ENCODE results near the gene MAST4.
A peak's percentile ranks its signal among the peaks of the same experiment; 100 is the strongest.
"Not testable (repeated sequence)": the region's sequence is repeated elsewhere in the genome, so short reads cannot be mapped to it uniquely, and the experiment has no call there.

MAST4 gene

DNA sequence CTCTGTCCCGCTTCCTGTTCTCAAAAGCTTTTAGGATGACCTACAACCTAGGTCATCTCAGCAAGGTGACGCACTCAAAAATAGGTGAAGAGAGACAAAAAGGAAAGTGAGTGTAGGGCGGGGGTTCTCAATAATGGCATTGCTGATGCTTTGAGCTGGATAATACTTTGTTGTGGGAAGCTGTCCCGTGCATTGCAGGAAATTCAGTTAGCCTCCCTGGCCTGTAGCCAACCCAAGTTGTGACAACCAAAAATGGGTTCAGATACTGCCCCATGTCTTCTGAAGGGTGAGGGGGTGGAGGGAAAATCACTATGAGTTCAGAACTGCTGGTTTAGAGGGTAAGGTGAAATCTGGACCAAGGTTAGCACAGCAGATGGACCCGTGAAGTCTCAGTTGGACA is 151.4 kb downstream of the MAST4 start:
- no peak for DNase-seq

DNA sequence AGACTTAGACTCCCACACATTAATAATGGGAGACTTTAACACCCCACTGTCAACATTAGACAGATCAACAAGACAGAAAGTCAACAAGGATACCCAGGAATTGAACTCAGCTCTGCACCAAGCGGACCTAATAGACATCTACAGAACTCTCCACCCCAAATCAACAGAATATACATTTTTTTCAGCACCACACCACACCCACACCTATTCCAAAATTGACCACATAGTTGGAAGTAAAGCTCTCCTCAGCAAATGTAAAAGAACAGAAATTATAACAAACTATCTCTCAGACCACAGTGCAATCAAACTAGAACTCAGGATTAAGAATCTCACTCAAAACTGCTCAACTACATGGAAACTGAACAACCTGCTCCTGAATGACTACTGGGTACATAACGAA is 156.5 kb downstream of the MAST4 start:
- DNase-seq: not testable (repeated sequence)

DNA sequence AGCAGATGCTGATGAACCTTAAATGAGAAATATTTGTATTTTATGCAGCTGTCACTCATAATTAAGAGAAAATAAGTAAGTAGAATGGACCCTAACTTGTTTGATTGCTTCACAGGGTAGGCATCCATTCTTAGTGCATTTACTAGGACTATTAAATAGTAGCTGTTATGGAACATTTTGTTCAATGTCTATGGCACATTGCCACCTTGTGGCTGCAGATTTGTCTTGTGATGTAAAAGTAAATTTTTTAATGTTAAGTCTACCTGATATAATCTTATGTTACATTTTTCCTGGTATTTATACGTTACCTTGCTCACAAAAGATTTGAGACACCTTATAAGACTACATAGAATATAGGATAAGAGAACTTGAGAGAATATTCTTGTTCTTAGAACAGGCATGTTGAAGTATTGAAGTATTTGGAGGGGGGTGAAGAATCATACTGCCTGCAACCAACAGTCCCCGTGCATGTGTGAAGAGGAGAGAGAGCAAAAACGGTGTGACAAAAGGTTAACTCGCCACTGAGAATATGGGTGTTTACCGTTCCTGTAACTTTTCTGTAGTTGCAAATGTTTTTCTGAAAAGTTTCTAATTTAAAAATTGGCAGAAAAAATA is 161.1 kb downstream of the MAST4 start:
- DNase-seq: peak; percentile 16

DNA sequence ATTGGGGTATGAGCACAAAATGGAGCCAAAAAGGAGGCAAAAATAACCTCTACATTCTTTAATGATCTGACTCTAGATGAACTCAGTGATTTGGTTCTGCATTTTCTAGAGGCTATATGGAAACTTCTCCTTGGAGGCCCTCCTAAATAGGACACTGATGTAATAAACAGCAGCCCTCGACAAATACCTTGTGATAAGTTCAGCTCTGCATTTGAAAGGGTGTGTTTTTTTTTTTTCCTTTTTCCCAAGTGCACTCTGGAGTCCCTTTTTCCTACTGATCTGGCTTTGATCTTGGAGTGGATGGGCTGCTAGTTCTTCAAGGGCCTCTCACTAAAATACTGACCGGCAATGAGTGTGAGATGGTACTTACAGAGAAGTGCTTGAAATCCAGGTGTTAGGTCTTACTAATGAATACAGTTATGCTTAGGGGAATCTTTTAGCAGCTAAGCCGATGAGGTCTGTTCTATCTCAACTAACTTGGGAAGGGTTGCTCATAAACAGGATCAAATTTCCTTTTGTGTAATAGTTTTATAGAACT is 161.7 kb downstream of the MAST4 start:
- DNase-seq: no peak

DNA sequence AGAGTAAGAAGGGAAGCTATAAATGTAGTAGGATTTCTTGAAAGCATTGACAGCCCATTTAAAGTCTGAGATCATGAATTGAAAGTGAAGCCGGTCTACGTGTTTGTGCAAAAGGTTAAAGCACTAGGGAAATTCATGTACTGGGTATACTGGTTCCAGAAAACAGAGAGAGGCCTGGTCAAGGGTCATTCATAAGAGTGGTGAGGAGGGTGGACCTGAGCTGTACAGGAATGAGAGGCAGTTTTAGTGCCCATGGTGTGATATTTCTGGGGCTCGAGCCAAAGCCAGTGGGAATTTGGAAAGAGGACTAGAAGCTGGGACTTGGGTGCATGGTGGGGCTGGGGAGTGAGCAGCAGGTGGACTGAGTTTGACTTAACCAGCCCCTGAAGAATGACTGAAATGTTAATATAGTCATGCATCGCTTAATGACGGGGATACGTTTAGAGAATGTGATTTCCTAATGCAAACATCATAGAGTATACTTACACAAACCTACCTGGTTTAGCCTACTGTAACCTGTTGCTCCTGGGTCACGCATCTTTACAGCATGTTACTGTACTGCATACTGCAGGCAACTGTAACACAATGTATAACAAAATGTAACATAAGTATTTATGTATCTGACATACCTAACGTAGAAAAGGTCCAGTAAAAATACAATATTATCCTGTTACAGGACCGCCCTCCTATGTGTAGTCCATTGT is 173.0 kb downstream of the MAST4 start:
- DNase-seq: no peak

DNA sequence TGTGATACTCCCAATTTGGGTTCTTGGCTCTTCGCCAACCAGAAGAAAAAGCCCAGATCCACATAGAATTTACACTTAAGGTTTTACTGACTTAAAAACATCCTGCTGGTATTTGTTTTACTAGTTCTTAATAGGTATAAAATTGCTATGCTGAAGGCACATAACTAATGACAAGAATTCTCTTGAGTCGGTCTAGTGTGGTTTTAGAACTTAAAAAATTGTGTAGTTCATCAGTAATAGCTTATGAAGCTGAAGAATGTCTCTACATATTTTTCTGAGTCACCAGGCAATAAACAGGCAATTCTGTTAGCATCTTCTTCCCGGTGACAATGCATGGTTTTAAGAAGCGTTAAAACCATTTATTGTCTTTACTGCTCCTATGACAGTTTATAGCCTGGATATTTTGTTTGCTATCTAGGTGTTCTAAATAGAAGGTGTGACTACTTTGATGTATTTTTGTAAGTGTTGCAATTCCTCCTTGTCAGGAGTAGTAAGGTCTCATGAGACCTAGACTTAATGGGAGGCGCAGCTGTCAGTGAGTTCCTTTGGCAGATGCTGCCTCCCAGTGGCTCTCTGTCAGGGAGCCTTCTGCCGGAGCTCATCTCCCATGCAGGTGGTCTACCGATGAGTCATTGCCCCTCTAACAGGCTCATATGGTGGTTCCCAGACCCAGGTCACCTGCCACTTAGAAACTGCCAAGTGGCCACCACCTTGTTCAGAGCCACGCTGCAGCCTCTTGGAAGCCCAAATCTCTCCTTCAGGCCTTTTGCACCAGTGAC is 173.8 kb downstream of the MAST4 start:
- no peak for DNase-seq

DNA sequence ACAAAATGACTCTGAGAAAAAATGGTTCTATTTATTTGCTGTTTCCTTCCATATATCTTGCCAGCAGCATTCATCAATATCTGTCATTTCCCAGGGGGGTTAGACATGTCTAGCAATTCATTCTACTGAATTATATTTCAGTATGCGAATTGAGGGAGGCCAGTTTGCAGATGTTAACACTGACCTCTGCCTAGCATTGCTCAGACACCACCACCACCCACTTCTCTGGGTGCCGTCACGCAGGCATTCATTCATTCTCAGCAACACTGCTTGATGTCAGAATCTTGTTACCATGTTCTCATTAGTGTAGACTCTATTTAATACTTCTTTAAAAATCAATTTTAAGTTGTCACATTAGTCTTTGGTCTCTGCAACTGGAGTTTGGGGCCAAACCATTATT is 181.7 kb downstream of the MAST4 start:
- DNase-seq: no peak

DNA sequence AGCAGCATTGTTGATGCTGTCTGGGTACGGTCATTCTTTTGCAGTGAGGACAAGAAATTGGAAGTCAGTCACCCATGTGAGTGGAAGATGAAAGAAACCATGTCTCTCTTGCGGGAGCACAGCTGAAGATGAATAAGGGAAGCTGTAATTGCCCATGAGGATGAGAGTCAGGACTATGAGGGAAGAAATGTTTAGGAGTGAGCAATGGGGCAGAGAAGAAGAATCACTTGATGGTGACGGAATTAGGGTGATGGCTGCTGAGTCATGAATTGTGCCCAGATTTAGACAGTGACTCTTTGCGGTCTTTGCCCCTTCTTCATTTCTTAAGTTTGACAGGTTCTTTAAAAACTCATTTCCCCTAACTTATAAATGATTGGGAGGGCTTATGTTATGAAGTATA is 183.3 kb downstream of the MAST4 start:
- no peak for DNase-seq

DNA sequence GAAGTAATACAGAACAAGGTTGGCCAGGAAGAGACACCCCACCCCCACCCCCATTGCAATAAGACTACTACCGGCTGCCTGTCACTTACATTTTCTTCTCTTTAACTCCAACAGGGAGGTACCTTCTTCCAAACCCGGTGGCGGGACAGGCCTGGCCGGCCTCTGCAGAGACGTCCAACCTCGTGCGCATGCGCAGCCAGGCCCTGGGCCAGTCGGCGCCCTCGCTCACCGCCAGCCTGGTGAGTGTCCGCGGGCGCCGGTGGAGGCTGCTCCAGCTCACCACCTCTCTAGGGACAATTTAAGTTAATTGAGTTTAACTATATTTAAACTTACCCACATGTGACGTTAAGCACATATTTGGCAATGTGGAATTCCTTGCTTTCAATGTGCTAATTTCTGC is 192.4 kb downstream of the MAST4 start:
- no peak for DNase-seq

DNA sequence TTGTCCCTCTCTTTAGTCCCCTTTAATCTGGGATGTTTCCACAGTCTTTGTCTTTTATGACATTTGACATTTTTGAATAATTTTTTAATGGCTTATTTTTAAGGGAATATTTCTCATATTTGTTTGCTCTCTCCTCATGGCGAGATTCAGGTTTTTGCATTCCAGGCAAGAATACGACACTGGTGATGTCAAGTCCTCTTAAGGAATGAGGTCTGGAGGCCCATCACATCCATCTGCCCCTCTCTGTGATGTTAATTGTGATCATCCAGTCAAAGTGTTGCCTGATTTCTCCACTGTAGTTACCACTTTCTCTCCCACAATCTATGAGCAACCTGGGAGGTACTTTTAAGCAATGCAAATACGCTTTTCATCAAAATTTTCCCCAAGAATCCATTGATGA is 193.2 kb downstream of the MAST4 start:
- no peak for DNase-seq

DNA sequence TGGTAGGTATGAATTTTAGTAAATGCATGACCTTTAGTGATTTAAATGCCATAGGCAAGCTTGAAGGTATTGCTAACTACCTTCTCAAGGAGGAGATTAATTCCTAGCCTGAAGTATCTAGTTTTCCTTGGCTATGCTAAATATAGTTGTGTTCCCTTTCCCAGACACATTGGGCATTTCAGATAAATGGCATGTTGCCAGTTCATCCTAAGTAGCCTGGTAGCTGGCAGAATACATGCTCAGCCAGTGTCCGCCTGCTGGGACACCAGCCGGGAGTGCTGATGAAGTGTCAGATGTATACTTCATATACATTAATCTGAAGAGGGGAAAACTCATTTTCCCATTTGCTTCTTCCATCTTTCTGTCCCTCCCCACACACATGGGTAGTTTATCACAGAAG is 196.9 kb downstream of the MAST4 start:
- DNase-seq: no peak

DNA sequence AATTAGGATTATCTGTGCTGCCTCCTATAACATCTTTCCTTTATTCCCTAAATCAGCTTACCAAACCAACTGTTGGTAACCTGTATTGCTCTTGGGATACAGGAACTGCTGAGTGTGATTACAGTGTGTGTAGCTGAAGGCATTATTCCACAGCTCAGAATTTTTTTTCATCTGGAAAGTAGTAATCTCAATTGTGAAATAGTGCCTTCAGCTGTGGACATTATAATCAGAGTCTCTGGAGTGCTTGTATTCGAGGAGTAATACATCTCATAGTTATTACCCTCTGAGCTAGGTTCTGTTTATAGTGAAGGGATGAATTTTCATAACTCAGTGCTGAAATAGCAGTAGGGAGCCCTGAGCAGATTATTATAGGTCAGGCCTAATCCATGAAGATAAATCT is 199.5 kb downstream of the MAST4 start:
- DNase-seq: no peak

DNA sequence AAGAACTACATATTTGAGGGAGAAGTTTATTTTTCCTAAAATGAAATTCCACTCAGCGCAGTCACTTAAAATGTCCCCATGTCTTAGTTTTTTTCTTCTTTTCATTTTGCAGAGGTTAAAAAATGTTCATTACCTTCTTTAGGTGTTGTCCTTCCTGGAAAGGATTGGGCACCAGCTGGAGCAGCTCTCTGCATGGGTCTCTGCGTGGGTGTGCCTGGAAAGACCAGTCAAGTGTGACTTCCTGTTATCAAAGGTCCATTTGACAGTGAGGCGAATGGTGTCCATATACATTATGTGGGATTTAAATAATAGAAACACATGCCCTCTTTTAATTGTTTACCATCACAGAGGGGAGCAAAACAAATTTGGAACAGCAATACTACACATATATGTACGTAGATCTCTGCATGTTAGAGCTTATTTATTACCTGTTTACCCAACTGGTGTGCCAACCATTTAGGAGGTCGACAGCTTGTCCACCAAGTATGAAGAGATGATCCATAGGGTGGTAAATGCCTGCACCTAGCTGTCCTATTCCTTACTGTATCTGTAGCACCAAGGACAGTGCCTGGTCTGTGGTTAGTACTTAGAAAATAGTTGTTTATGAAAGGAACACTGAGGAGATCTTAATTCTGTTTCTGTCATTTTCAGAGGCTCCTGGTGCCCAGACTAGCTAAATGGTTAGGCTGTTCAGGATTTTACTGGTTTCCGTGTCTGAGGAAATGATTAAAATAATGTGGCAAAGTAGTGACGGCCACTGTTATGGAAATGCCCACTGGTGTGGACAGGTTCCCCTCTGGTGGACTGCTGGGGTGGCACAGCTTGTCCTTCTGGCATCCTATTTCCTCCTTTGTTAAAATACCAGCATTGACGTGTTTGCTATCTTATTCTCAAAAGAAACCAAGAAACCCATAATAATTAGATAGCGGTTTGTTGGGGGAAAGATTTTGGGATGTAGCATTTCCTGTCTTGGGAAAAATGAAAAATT is 200.4 kb downstream of the MAST4 start:
- DNase-seq: no peak

DNA sequence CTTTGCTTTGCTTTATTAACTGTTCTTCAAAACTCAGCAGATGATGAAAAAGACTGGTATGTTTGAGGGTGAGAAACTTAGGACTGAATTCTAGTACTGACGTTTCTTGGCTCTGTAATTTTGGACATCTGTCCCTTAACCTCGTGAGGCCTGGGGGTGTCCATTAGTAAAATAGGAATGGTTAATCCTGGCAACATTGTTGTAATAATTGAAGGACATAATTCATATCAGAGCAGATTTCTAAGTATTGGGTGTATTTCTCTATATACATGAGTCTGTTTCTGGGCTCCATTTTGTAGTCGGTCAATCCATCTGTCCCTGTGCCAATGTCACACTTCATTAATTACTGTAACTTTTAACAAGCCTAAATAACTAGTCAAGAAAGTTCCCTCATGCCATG is 206.7 kb downstream of the MAST4 start:
- no peak for DNase-seq

DNA sequence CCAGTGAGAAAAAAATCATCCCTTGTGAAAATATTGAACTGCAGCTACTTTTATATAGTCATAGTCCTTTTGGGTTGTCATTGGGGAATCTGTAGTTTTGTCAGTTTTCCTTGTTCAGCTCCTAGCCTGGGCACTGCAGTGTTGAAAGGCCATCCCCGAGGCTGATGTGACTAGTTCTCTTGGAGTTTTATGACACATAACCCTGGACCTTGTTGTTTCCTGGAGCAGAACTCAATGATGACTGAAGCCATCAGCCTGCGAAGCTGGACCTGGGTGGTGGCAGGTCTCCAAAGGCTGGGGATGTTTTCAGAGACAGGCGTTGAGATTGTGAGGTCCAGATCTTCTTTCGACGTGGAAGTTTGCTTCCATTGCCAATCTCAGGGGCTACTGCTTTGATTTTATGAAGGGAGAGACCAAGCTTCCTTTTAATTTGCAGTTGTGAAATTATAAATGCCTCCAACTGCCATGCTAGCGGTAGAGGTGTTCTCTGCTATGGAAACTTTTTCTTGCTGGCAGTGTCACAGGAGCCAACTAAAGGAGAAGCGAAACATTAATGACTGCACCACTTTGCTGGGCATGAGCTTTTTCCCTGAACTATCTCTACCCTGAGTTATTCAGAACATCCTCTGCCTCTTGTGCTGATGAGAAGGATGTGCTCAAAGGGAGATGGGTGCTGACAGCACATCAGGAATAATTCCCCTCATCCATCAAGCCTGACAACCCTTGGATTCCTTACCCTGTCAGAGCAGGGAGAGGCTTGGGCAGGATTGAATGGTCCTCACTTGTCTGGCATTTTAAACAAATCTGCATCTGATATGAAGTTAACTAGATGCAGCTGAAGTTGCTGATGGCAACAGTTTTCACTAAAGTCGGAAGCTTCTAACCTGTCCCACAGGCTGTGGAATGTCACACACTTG is 209.6 kb downstream of the MAST4 start:
- DNase-seq: no peak

DNA sequence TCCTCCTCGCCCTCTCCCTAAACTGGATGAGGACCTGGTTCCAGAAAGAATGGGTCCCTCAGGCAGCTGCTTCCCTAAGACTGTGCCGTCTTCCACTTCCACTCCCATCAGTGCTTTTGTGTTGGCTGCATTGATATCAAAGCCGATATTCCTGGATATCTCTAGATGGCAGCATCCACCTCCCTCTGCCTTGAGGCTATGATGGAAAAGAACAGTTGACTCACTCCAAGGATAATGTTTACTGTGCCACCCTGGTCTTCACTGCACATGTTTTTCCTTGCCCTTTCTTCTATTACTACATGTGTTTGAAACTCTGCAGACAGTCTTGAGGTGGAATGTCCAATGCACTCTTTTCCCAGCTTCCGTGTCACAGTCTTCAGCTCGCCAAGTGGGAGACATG is 211.6 kb downstream of the MAST4 start:
- DNase-seq: no peak

DNA sequence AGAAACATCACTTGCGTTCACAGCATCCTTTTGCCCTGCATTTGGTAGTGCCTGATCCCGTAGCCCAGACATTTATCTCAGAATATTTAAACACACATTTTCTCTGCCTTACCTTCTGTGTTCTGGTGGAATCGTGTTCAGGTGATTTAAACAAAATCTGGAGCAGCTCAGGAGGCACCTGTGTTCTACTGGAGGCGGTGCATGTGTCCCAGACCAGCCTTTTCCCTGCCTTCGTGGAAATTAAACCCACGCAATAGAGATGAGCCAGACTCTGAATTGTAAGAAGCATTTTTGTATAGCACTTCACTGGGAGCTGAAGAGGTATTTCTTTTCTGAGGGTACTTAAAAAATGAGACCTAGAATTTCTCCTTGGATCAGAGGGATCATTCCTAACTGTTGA is 212.5 kb downstream of the MAST4 start:
- DNase-seq: no peak

DNA sequence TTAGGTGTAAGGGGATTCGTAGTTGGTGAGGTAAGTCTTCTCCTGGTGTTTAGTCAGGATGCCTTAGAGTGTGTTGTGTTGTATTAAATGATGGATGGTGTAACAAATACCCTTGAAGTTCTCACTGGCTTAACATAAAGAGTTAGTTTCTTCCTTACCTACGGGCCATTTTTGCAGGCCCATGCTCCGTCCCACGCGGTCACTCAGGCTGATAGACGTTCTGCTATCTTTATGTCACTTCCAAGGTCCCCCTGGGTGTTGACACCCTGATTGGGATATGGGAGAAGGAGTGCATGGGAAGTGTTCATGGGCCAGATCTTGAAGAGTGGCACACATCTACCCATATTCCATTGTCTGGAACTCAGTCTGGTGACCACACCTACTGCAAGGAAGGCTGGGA is 214.0 kb downstream of the MAST4 start:
- no peak for DNase-seq

DNA sequence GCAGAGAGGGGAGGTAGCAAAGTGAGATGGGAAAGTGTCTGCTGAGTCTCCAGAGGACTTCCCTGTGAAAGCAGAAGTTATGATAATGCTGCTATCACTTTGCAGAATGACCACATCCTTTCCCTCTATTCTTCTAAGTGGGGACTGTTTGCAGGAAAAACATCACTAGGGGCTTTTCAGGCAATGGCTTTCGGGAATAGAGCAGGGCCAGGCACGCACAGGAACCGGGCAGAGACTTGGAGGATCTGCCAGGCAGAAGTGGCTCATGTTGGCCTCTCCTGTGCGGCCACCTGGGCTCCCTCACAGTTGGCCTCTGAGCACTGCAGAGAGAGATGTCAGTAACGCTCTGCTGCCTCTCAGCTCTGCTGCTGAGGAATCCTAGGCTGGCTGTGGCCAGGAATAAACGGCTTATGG is 214.7 kb downstream of the MAST4 start:
- no peak for DNase-seq

DNA sequence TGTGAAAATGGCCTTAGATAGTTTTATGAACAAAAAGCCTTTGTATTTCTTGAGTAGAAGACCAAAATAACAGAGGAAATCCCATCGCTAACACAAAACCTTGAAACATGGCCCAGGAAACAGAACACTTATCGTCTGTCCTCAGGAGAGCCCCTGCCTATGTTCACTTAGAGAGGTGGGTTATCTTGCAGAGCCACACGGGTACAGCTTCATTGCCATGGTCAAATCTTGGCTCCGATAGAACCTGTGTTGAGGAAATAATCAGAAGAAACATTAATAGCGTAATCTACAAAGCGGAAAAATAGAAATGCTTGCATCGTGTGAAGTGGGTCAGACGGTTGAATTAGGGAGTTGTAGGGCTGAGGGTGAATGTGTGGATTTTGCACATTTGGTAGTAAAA is 216.1 kb downstream of the MAST4 start:
- no peak for DNase-seq

DNA sequence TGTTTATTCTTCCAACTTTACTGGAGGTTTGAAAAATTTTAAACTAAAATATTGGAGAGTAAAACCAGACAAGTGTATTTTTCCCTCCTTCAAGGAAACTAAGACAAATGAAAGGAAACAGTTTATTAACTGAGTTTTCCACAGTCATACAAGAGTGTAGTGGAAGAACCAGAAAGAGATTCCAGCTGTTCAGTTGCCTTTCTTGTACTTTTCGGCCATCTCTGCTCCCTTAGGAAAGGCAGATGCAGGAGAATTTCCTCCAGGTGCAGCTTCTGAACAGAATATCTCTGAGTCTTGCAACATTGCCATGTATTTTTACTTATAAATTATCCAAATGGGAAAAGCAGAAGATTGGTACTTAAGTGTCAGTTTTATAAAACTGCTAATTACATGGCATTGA is 217.1 kb downstream of the MAST4 start:
- no peak for DNase-seq
